K562 (cell line): ENCODE results near the gene RBM22. TPM values are rescaled to one million over a fixed set of nuclear protein-coding genes. Genes with fewer than 3 reads are reported as not detected.

ENCODE experiments used
- BDP1 ChIP-seq: IDR thresholded peaks from 3 replicates; pipeline ENCODE4 v1.6.1; 2011; ENCODE audit not compliant: insufficient read length, insufficient read depth
- CBFA2T2 ChIP-seq: fragments of 450-650 bp; conservative IDR thresholded peaks from 2 replicates; pipeline ENCODE4 v1.6.1; 2017; ENCODE audit warnings: mild to moderate bottlenecking
- EHMT2 ChIP-seq: fragments of 450-650 bp; IDR thresholded peaks from 2 replicates; pipeline ENCODE4 v1.6.1; 2018; ENCODE audit warnings: antibody characterized with exemption
- NRF1 ChIP-seq, 2 experiments: fragments of 450-650 bp; IDR thresholded peaks in 1 of 2; conservative IDR thresholded peaks in 1 of 2; 2 replicates each; pipeline ENCODE4 v1.6.1; 2014; ENCODE audit warnings: mild to moderate bottlenecking in 2 of 2
- RBBP5 ChIP-seq: fragments of 200-600 bp; sonication (generic); IDR thresholded peaks from 2 replicates; pipeline ENCODE4 v1.6.1; 2012; ENCODE audit warnings: borderline replicate concordance, mild to moderate bottlenecking, low read length, control low read depth, inconsistent platforms; ENCODE audit not compliant: insufficient read depth, poor library complexity, severe bottlenecking
- TBL1XR1 ChIP-seq, 2 experiments: IDR thresholded peaks; 2 replicates each; pipeline ENCODE4 v1.6.1; 2012; ENCODE audit warnings: improper control_type of control experiment in 2 of 2, low read length in 2 of 2, mild to moderate bottlenecking in 1 of 2
- XRCC3 ChIP-seq: fragments of 450-650 bp; IDR thresholded peaks from 2 replicates; pipeline ENCODE4 v1.6.1; 2017; ENCODE audit warnings: mild to moderate bottlenecking, moderate library complexity
- ZKSCAN3 ChIP-seq: fragments of 250-450 bp; sonication (Bioruptor Pico); IDR thresholded peaks from 2 replicates; pipeline ENCODE4 v1.4.0; 2020
- ZNF24 ChIP-seq: fragments of 450-650 bp; IDR thresholded peaks from 2 replicates; pipeline ENCODE4 v1.6.1; 2016
- ZSCAN32 ChIP-seq: fragments of 450-650 bp; formaldehyde crosslinking; IDR thresholded peaks from 2 replicates; pipeline ENCODE4 v1.4.0; 2020; ENCODE audit warnings: mild to moderate bottlenecking, moderate library complexity
- polyA plus RNA-seq, 8 experiments: library from polyadenylated mRNA; depleted of rRNA in 4 of 8; stranded (reverse) in 5 of 8; unstranded in 3 of 8; fragments of >200 nt; fragmentation: Nextera tagmentation in 2 of 8; fragmentation: Illumina TruSeq in 1 of 8; extraction: Ambion mirVana in 2 of 8; extraction: Trizol in 1 of 8; gene quantifications; 2 replicates each; pipeline versions ENCODE4 v1.2.1 to v1.2.3, GENCODE V29; 2011 to 2014; ENCODE audit warnings: inconsistent platforms in 1 of 8, missing spikeins in 1 of 8
- total RNA-seq, 7 experiments: library from RNA; depleted of rRNA in 6 of 7; stranded (reverse); fragments of >200 nt in 6 of 7; fragmentation: Illumina TruSeq in 2 of 7; extraction: Trizol in 2 of 7; gene quantifications; 2 replicates each; pipeline versions ENCODE4 v1.2.1 to v1.2.3, GENCODE V29; 2011 to 2021; ENCODE audit warnings: low replicate concordance in 1 of 7
- TF ChIP-seq, protein P1 (sequence below): fragments of 250-450 bp; sonication (Bioruptor Pico); IDR thresholded peaks from 2 replicates; pipeline ENCODE4 v1.8.0; 2022; ENCODE audit warnings: inconsistent platforms
- TF ChIP-seq, protein P2 (sequence below): fragments of 450-650 bp; IDR thresholded peaks from 2 replicates; pipeline ENCODE4 v1.6.1; 2017; ENCODE audit warnings: antibody characterized with exemption, mild to moderate bottlenecking
- TF ChIP-seq, protein P3 (sequence below): sonication (generic); formaldehyde crosslinking; IDR thresholded peaks from 2 replicates; pipeline ENCODE4 v1.8.0; 2022; ENCODE audit warnings: mild to moderate bottlenecking, missing genetic modification reagents, borderline replicate concordance
- TF ChIP-seq, protein P4 (sequence below): fragments of 250-450 bp; sonication (Bioruptor Pico); IDR thresholded peaks from 2 replicates; pipeline ENCODE4 v1.4.0; 2020
- TF ChIP-seq, protein P5 (sequence below): sonication (generic); formaldehyde crosslinking; IDR thresholded peaks from 2 replicates; pipeline ENCODE4 v1.8.1; 2023; ENCODE audit warnings: mild to moderate bottlenecking, missing genetic modification reagents

RBM22 gene
- total and polyA plus RNA-seq, 9 of the 15 experiments (the other 6 are each of a cell fraction or from before 2014, with no cell fraction given): 31.3 to 82.2 (median 44.8) TPM

DNA sequence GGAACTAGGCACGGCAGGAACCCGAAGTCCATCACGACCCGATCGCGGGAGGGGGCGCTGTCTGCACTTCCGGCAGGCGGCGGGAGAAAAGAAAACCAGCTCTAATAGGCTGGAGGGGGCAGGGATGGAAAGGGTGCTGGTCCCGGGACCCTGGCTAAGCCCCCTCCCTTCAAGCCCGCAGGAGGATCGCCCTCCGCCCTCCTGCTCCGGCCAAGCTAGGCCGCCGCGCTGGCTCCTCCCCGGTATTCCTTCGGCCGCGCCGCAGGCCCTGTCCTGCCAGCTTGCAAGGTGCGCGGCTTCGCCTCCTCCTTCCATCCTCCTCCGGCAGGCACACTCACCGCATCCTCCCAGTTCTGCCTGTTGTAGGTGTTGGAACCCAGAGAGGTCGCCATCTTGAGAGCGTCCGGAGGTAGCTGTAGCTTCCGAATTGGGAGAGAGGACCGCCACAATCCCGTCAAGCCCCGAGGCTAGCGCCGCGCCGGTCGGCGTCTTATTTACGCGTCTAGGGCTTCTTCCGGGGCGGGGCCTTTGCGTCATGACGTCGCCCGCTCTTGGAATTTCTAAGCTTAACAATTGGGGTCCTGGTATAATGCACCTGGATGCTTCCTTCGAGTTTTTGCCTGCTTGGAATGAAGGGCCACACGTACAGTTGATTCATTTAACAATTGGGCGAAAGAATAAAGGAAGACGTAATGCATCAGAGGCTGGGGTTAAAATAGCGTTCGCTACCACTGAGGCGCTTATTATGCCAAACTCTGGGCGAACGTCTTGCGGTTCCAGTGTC is at the start of gene RBM22 (continued):
- TF ChIP-seq, protein P1, sequence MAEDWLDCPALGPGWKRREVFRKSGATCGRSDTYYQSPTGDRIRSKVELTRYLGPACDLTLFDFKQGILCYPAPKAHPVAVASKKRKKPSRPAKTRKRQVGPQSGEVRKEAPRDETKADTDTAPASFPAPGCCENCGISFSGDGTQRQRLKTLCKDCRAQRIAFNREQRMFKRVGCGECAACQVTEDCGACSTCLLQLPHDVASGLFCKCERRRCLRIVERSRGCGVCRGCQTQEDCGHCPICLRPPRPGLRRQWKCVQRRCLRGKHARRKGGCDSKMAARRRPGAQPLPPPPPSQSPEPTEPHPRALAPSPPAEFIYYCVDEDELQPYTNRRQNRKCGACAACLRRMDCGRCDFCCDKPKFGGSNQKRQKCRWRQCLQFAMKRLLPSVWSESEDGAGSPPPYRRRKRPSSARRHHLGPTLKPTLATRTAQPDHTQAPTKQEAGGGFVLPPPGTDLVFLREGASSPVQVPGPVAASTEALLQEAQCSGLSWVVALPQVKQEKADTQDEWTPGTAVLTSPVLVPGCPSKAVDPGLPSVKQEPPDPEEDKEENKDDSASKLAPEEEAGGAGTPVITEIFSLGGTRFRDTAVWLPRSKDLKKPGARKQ (CRISPR knock-in tag): no peak
- no peak for TF ChIP-seq ZNF24
- TF ChIP-seq ZKSCAN3 (CRISPR knock-in tag): no peak
- TF ChIP-seq, protein P2, sequence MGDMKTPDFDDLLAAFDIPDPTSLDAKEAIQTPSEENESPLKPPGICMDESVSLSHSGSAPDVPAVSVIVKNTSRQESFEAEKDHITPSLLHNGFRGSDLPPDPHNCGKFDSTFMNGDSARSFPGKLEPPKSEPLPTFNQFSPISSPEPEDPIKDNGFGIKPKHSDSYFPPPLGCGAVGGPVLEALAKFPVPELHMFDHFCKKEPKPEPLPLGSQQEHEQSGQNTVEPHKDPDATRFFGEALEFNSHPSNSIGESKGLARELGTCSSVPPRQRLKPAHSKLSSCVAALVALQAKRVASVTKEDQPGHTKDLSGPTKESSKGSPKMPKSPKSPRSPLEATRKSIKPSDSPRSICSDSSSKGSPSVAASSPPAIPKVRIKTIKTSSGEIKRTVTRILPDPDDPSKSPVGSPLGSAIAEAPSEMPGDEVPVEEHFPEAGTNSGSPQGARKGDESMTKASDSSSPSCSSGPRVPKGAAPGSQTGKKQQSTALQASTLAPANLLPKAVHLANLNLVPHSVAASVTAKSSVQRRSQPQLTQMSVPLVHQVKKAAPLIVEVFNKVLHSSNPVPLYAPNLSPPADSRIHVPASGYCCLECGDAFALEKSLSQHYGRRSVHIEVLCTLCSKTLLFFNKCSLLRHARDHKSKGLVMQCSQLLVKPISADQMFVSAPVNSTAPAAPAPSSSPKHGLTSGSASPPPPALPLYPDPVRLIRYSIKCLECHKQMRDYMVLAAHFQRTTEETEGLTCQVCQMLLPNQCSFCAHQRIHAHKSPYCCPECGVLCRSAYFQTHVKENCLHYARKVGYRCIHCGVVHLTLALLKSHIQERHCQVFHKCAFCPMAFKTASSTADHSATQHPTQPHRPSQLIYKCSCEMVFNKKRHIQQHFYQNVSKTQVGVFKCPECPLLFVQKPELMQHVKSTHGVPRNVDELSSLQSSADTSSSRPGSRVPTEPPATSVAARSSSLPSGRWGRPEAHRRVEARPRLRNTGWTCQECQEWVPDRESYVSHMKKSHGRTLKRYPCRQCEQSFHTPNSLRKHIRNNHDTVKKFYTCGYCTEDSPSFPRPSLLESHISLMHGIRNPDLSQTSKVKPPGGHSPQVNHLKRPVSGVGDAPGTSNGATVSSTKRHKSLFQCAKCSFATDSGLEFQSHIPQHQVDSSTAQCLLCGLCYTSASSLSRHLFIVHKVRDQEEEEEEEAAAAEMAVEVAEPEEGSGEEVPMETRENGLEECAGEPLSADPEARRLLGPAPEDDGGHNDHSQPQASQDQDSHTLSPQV: no peak
- peak; percentile 97 for TF ChIP-seq RBBP5
- TF ChIP-seq EHMT2: no peak
- no peak for TF ChIP-seq ZSCAN32 (CRISPR knock-in tag)
- TF ChIP-seq BDP1: no peak
- TF ChIP-seq, protein P3, sequence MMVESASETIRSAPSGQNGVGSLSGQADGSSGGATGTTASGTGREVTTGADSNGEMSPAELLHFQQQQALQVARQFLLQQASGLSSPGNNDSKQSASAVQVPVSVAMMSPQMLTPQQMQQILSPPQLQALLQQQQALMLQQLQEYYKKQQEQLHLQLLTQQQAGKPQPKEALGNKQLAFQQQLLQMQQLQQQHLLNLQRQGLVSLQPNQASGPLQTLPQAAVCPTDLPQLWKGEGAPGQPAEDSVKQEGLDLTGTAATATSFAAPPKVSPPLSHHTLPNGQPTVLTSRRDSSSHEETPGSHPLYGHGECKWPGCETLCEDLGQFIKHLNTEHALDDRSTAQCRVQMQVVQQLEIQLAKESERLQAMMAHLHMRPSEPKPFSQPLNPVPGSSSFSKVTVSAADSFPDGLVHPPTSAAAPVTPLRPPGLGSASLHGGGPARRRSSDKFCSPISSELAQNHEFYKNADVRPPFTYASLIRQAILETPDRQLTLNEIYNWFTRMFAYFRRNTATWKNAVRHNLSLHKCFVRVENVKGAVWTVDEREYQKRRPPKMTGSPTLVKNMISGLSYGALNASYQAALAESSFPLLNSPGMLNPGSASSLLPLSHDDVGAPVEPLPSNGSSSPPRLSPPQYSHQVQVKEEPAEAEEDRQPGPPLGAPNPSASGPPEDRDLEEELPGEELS: no peak
- TF ChIP-seq, protein P4, sequence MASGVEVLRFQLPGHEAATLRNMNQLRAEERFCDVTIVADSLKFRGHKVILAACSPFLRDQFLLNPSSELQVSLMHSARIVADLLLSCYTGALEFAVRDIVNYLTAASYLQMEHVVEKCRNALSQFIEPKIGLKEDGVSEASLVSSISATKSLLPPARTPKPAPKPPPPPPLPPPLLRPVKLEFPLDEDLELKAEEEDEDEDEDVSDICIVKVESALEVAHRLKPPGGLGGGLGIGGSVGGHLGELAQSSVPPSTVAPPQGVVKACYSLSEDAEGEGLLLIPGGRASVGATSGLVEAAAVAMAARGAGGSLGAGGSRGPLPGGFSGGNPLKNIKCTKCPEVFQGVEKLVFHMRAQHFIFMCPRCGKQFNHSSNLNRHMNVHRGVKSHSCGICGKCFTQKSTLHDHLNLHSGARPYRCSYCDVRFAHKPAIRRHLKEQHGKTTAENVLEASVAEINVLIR (CRISPR knock-in tag): peak; percentile 92
- peak in 1 of 2 experiments; percentile 58; a peak in 2 of 4 replicates for TF ChIP-seq TBL1XR1 (IDR thresholded peaks at IDR 0.05; ENCODE audit: low read length in 2 of 2)
- TF ChIP-seq XRCC3: no peak
- TF ChIP-seq, protein P5, sequence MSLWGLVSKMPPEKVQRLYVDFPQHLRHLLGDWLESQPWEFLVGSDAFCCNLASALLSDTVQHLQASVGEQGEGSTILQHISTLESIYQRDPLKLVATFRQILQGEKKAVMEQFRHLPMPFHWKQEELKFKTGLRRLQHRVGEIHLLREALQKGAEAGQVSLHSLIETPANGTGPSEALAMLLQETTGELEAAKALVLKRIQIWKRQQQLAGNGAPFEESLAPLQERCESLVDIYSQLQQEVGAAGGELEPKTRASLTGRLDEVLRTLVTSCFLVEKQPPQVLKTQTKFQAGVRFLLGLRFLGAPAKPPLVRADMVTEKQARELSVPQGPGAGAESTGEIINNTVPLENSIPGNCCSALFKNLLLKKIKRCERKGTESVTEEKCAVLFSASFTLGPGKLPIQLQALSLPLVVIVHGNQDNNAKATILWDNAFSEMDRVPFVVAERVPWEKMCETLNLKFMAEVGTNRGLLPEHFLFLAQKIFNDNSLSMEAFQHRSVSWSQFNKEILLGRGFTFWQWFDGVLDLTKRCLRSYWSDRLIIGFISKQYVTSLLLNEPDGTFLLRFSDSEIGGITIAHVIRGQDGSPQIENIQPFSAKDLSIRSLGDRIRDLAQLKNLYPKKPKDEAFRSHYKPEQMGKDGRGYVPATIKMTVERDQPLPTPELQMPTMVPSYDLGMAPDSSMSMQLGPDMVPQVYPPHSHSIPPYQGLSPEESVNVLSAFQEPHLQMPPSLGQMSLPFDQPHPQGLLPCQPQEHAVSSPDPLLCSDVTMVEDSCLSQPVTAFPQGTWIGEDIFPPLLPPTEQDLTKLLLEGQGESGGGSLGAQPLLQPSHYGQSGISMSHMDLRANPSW (CRISPR knock-in tag): no peak
- TF ChIP-seq NRF1 (conservative IDR thresholded peaks at IDR 0.05 in 1 of 2, IDR thresholded peaks at IDR 0.05 in 1 of 2): peak; percentile 50 to 66; a peak in 3 of 4 replicates
- TF ChIP-seq CBFA2T2: no peak
